IMR-90 (cell line): ENCODE measurements around the gene RELCH. TPM values are rescaled to one million over a fixed set of nuclear protein-coding genes. Genes with fewer than 3 reads are reported as not detected.

ENCODE experiments used
- ATAC-seq: fragments of 200-7000 bp; cut with Tn5 transposase; 2 replicates; pipeline ENCODE4 v1.9.1; 2020; ENCODE audit warnings: low read depth, mild to moderate bottlenecking, moderate library complexity
- BruUV-seq: library from RNA; stranded (reverse); fragments of 400-500 nt; replicated peaks from 2 replicates; lab custom pipeline; 2021; lab: Mats Ljungman, UMichigan
- CTCF ChIA-PET: fragments of 300-600 bp; formaldehyde crosslinking; extraction: SDS; loops from one replicate; lab custom pipeline; 2021; ENCODE audit warnings: antibody characterized with exemption; lab: Yijun Ruan, JAX
- POLR2A ChIA-PET: fragments of 300-600 bp; sonication (Branson Sonifier 250); formaldehyde crosslinking; loops from one replicate; lab custom pipeline; 2022; ENCODE audit warnings: antibody characterized with exemption; ENCODE audit not compliant: unreplicated experiment; lab: Charles Lee
- DNase-seq: peaks from one replicate; pipeline ENCODE4 v3.0.0; 2013
- H2AFZ ChIP-seq: replicated peaks from 2 replicates; pipeline ENCODE3; 2013; ENCODE audit warnings: low read length, mild to moderate bottlenecking; ENCODE audit not compliant: poor library complexity
- H2AK5ac ChIP-seq: 2 replicates; pipeline ENCODE4 v1.6.1; 2013; ENCODE audit warnings: low read depth, low read length, inconsistent platforms
- H2AK9ac ChIP-seq: replicated peaks from 2 replicates; pipeline ENCODE3; 2013; ENCODE audit warnings: mild to moderate bottlenecking, low read depth, low read length, moderate library complexity; ENCODE audit not compliant: poor library complexity
- H2BK120ac ChIP-seq: 2 replicates; pipeline ENCODE4 v1.6.1; 2013; ENCODE audit warnings: low read depth, low read length, inconsistent platforms
- H2BK15ac ChIP-seq: 3 replicates; pipeline ENCODE4 v1.6.1; 2013; ENCODE audit warnings: low read depth, low read length, inconsistent platforms
- H2BK20ac ChIP-seq: 2 replicates; pipeline ENCODE4 v1.6.1; 2013; ENCODE audit warnings: low read depth, mild to moderate bottlenecking, inconsistent platforms, low read length, moderate library complexity
- H2BK5ac ChIP-seq: 2 replicates; pipeline ENCODE4 v1.6.1; 2013; ENCODE audit warnings: mild to moderate bottlenecking, low read depth, low read length, inconsistent platforms; ENCODE audit not compliant: poor library complexity, severe bottlenecking
- H3K14ac ChIP-seq: replicated peaks from 2 replicates; pipeline ENCODE4 v1.6.1; 2013; ENCODE audit warnings: low read depth, low read length, inconsistent platforms
- H3K18ac ChIP-seq: 2 replicates; pipeline ENCODE4 v1.6.1; 2013; ENCODE audit warnings: low read depth, low read length, control low read depth
- H3K23ac ChIP-seq: 2 replicates; pipeline ENCODE4 v1.6.1; 2013; ENCODE audit warnings: low read depth, low read length, inconsistent platforms
- H3K27ac ChIP-seq: 2 replicates; pipeline ENCODE4 v1.5.1; 2013; ENCODE audit warnings: mild to moderate bottlenecking, control low read depth, low read length; ENCODE audit not compliant: insufficient read depth
- H3K27me3 ChIP-seq: 2 replicates; pipeline ENCODE4 v1.6.1; 2013; ENCODE audit warnings: low read length; ENCODE audit not compliant: control insufficient read depth, insufficient read depth
- H3K36me3 ChIP-seq: 2 replicates; pipeline ENCODE4 v1.6.1; 2013; ENCODE audit warnings: low read length, mixed read lengths; ENCODE audit not compliant: control insufficient read depth, insufficient read depth
- H3K4ac ChIP-seq: 2 replicates; pipeline ENCODE4 v1.6.1; 2013; ENCODE audit warnings: low read depth, low read length, inconsistent platforms
- H3K4me1 ChIP-seq: 2 replicates; pipeline ENCODE4 v1.6.1; 2013; ENCODE audit warnings: low read length, mixed read lengths; ENCODE audit not compliant: control insufficient read depth, insufficient read depth
- H3K4me2 ChIP-seq: 2 replicates; pipeline ENCODE4 v1.6.1; 2013; ENCODE audit warnings: low read depth, mild to moderate bottlenecking, control low read depth, low read length, moderate library complexity
- H3K4me3 ChIP-seq: 2 replicates; pipeline ENCODE4 v1.5.1; 2013; ENCODE audit warnings: low read depth, mild to moderate bottlenecking, control low read depth, low read length, moderate library complexity; ENCODE audit not compliant: insufficient read depth
- H3K56ac ChIP-seq: 2 replicates; pipeline ENCODE4 v1.6.1; 2013; ENCODE audit warnings: low read length, inconsistent platforms; ENCODE audit not compliant: insufficient read depth; ENCODE audit errors: extremely low read depth
- H3K79me1 ChIP-seq, 2 experiments: 2 replicates each; pipeline ENCODE4 v1.6.1; 2013; ENCODE audit warnings: low read length in 2 of 2, inconsistent platforms in 1 of 2, low read depth in 1 of 2
- H3K9ac ChIP-seq: 2 replicates; pipeline ENCODE4 v1.6.1; 2013; ENCODE audit warnings: low read depth, low read length, control low read depth
- H3K9me1 ChIP-seq: 2 replicates; pipeline ENCODE4 v1.6.1; 2013; ENCODE audit warnings: low read length, inconsistent platforms; ENCODE audit not compliant: insufficient read depth
- H3K9me3 ChIP-seq: 2 replicates; pipeline ENCODE4 v1.6.1; 2013; ENCODE audit warnings: low read length; ENCODE audit not compliant: control insufficient read depth, insufficient read depth
- H4K20me1 ChIP-seq: 2 replicates; pipeline ENCODE4 v1.6.1; 2013; ENCODE audit warnings: low read length, inconsistent platforms; ENCODE audit not compliant: insufficient read depth
- H4K5ac ChIP-seq: 2 replicates; pipeline ENCODE4 v1.6.1; 2013; ENCODE audit warnings: mild to moderate bottlenecking, low read depth, low read length, control low read depth
- H4K8ac ChIP-seq, 2 experiments: 2 replicates each; pipeline ENCODE4 v1.6.1; 2013; ENCODE audit warnings: low read depth in 2 of 2, low read length in 2 of 2, control low read depth in 1 of 2, inconsistent platforms in 1 of 2
- H4K91ac ChIP-seq: 2 replicates; pipeline ENCODE4 v1.6.1; 2013; ENCODE audit warnings: low read depth, low read length, inconsistent platforms; ENCODE audit not compliant: insufficient read depth
- FOS ChIP-seq: fragments of 150-350 bp; IDR thresholded peaks from 2 replicates; pipeline ENCODE4 v1.6.1; 2016; ENCODE audit warnings: low read depth, low read length
- MAFK ChIP-seq: IDR thresholded peaks from 2 replicates; pipeline ENCODE4 v1.6.1; 2012; ENCODE audit warnings: low read depth, low read length, improper control_type of control experiment
- WGBS, 2 experiments: methylation state at CpG; one replicate each; pipeline versions ENCODE4 v1.1.5 to v1.1.7; 2013; ENCODE audit warnings: missing lambda C conversion rate in 2 of 2; ENCODE audit not compliant: insufficient read length in 1 of 2; ENCODE audit errors: extremely low coverage in 2 of 2; 5-methylcytosine and 5-hydroxymethylcytosine counted together
- dilution Hi-C: fragments of 300-500 bp; cut with HindIII; formaldehyde crosslinking; loops from one replicate; pipeline ENCODE4 v1.14.3; 2018; ENCODE audit warnings: low sequenced_read_pairs; ENCODE audit not compliant: unreplicated experiment
- in situ Hi-C: fragments of 300-500 bp; cut with MboI; formaldehyde crosslinking; loops from 3 replicates; pipeline ENCODE4 v1.14.3; 2019; ENCODE audit warnings: low sequenced_read_pairs, inconsistent platforms, mixed read lengths
- intact Hi-C: fragments of 100-400 bp; cut with micrococcal nuclease; formaldehyde crosslinking; loops from 2 replicates; pipeline ENCODE4 v1.10.0; 2022
- polyA plus RNA-seq, 3 experiments: library from polyadenylated mRNA; depleted of rRNA; stranded (reverse); fragments of >200 nt; gene quantifications; 2 replicates each; pipeline ENCODE4 v1.2.3, GENCODE V29; 2012; ENCODE audit warnings: low replicate concordance in 1 of 3
- total RNA-seq: library from RNA; depleted of rRNA; stranded (reverse); fragments of >200 nt; gene quantifications from 2 replicates; pipeline ENCODE4 v1.2.3, GENCODE V29; 2012

The RELCH gene
- total and polyA plus RNA-seq, 2 of the 4 experiments (the other 2 are of a cell fraction), result 14.4 to 52.5 TPM

- H3K27ac ChIP-seq, result no peak overlapping the region
- no peak overlapping the region for H3K4me2 ChIP-seq
- BruUV-seq, result no TSS peak
- no peak overlapping the region for H2BK15ac ChIP-seq
- H4K91ac ChIP-seq, result no peak overlapping the region
- H3K79me1 ChIP-seq, result no peaks in the 10 kb centered on the region
- WGBS, 2 experiments, result 40% methylated on average over 1 of the region's 4 CpGs; no CpG with 5 or more reads in 1 of the 2 experiments
- no peak overlapping the region for H2AK9ac ChIP-seq
- H2AK5ac ChIP-seq, result no peak overlapping the region
- H4K8ac ChIP-seq, result no peak overlapping the region
- TF ChIP-seq FOS (no peak), MAFK (no peak)
- in situ Hi-C loops (no loop called here), intact Hi-C loops (no loop called here), dilution Hi-C loops (no loop called here)
- H3K23ac ChIP-seq, result no peak overlapping the region
- no peak overlapping the region for H2BK20ac ChIP-seq
- no peak overlapping the region for H3K4ac ChIP-seq
- H2BK5ac ChIP-seq, result no peak overlapping the region
- DNase-seq (no peak), ATAC-seq (no peak)
- POLR2A ChIA-PET, result no interaction called here
- H2AFZ ChIP-seq, result no peak overlapping the region
- H3K18ac ChIP-seq, result no peak overlapping the region
- no peaks in the 10 kb centered on the region for H4K20me1 ChIP-seq
- no peak overlapping the region for H3K4me3 ChIP-seq
- CTCF ChIA-PET, result interaction anchor here (0.6 kb wide), 1 partner anchor 707 kb away, joined by 6 read pairs; no protein-coding TSS in a partner anchor
- peaks cover 52% of the 10 kb centered on the region for H3K27me3 ChIP-seq
- no peak overlapping the region for H3K14ac ChIP-seq
- no peak overlapping the region for H4K5ac ChIP-seq
- H3K9ac ChIP-seq, result no peak overlapping the region
- H3K4me1 ChIP-seq, result no peaks in the 10 kb centered on the region
- H3K9me1 ChIP-seq, result no peaks in the 10 kb centered on the region
- H3K36me3 ChIP-seq, result no peaks in the 10 kb centered on the region
- H3K56ac ChIP-seq, result no peak overlapping the region
- H2BK120ac ChIP-seq, result no peak overlapping the region
- H3K9me3 ChIP-seq, result no peaks in the 10 kb centered on the region
Measured at GRCh38 chr18:62348474-62348873, 161.4 kb downstream of the RELCH start.
